ENCODE results near the gene MPI. TPM values are rescaled to one million over a fixed set of nuclear protein-coding genes. Genes with fewer than 3 reads are reported as not detected.
"Not testable (repeated sequence)": the region's sequence is repeated elsewhere in the genome, so short reads cannot be mapped to it uniquely, and the experiment has no call there.

Gene MPI
- total and polyA plus RNA-seq, 9 donors: 28.8 to 55.6 (median 44.7) TPM

- Histone ChIP-seq H3K27ac (no peak overlapping the region), H3K9me3 (no peaks in the 10 kb centered on the region), H3K27me3 (no peaks in the 10 kb centered on the region), H3K4me3 (no peak overlapping the region), H3K36me3 (no peaks in the 10 kb centered on the region), H3K4me1 (ENCODE audit: insufficient read depth) (peaks cover 12% of the 10 kb centered on the region)
- 87 to 89% (median 89%) methylated on average over 3 of the region's 3 CpGs for WGBS, 3 donors
- intact Hi-C loops (cut with DNase I): no loop called here
- no peak for DNase-seq
- no peak for TF ChIP-seq POLR2A (IDR thresholded peaks at IDR 0.05)
Observed at GRCh38 chr15:74891469-74891868, 1.6 kb downstream of the MPI start.

- DNase-seq: no peak
- Histone ChIP-seq H3K27me3 (no peaks in the 10 kb centered on the region), H3K9me3 (no peaks in the 10 kb centered on the region), H3K27ac (no peak overlapping the region), H3K4me1 (ENCODE audit: insufficient read depth) (peaks cover 12% of the 10 kb centered on the region), H3K36me3 (no peaks in the 10 kb centered on the region), H3K4me3 (no peak overlapping the region)
- TF ChIP-seq CTCF (IDR thresholded peaks at IDR 0.05) (no peak), EP300 (IDR thresholded peaks at IDR 0.05) (no peak), POLR2A (IDR thresholded peaks at IDR 0.05) (no peak)
- intact Hi-C loops (cut with DNase I): no loop called here
- WGBS, 3 donors: 89 to 95% (median 91%) methylated on average over 3 of the region's 3 CpGs
Observed at GRCh38 chr15:74892313-74892712, 2.5 kb downstream of the MPI start.

GRCh38 chr15:74892931-74893330 is 3.1 kb downstream of the MPI start:
- Histone ChIP-seq H3K36me3 (no peaks in the 10 kb centered on the region), H3K4me1 (ENCODE audit: insufficient read depth) (peaks cover 12% of the 10 kb centered on the region), H3K9me3 (no peaks in the 10 kb centered on the region), H3K27me3 (no peaks in the 10 kb centered on the region), H3K4me3 (no peak overlapping the region), H3K27ac (no peak overlapping the region)
- no peak for DNase-seq
- intact Hi-C loops (cut with DNase I): no loop called here
- no peak for TF ChIP-seq CTCF (IDR thresholded peaks at IDR 0.05)
- TF ChIP-seq POLR2A (IDR thresholded peaks at IDR 0.05): no peak
- no peak for TF ChIP-seq EP300 (IDR thresholded peaks at IDR 0.05)
- 93 to 97% (median 96%) methylated on average over 2 of the region's 2 CpGs for WGBS, 3 donors

- Histone ChIP-seq H3K27me3 (no peaks in the 10 kb centered on the region), H3K27ac (no peak overlapping the region), H3K9me3 (no peaks in the 10 kb centered on the region), H3K4me3 (no peak overlapping the region), H3K4me1 (ENCODE audit: insufficient read depth) (peaks cover 12% of the 10 kb centered on the region), H3K36me3 (no peaks in the 10 kb centered on the region)
- WGBS, 3 donors: 86 to 94% (median 89%) methylated on average over 3 of the region's 3 CpGs
- no peak for DNase-seq
- intact Hi-C loops (cut with DNase I): no loop called here
- no peak for TF ChIP-seq CTCF (IDR thresholded peaks at IDR 0.05)
- TF ChIP-seq POLR2A (IDR thresholded peaks at IDR 0.05): no peak
- TF ChIP-seq EP300 (IDR thresholded peaks at IDR 0.05): no peak
Observed at GRCh38 chr15:74893627-74894026, 3.8 kb downstream of the MPI start.

GRCh38 chr15:74894383-74894782 is 4.5 kb downstream of the MPI start:
- H3K36me3 ChIP-seq; H3K4me1 ChIP-seq (ENCODE audit: insufficient read depth); H3K27ac ChIP-seq; H3K9me3 ChIP-seq; H3K4me3 ChIP-seq; H3K27me3 ChIP-seq; DNase-seq; intact Hi-C loops (cut with DNase I): not testable (repeated sequence)
- WGBS, 3 donors: 92 to 96% (median 96%) methylated on average over 7 of the region's 7 CpGs

GRCh38 chr15:74895830-74896229 is 6.0 kb downstream of the MPI start:
- Histone ChIP-seq H3K36me3 (no peaks in the 10 kb centered on the region), H3K27ac (no peak overlapping the region), H3K4me3 (no peak overlapping the region), H3K9me3 (no peaks in the 10 kb centered on the region), H3K27me3 (no peaks in the 10 kb centered on the region), H3K4me1 (ENCODE audit: insufficient read depth) (no peaks in the 10 kb centered on the region)
- TF ChIP-seq CTCF (IDR thresholded peaks at IDR 0.05) (no peak), POLR2A (IDR thresholded peaks at IDR 0.05) (no peak), EP300 (IDR thresholded peaks at IDR 0.05) (no peak)
- no peak for DNase-seq
- 90 to 92% (median 91%) methylated on average over 6 of the region's 6 CpGs for WGBS, 3 donors
- intact Hi-C loops (cut with DNase I): no loop called here
